ENCODE data around the gene HOXB9. TPM values are rescaled to one million over a fixed set of nuclear protein-coding genes. Genes with fewer than 3 reads are reported as not detected.
A peak's percentile ranks its signal among the peaks of the same experiment; 100 is the strongest.

HOXB9 gene
- total and polyA plus RNA-seq, 11 donors, result not detected

DNA sequence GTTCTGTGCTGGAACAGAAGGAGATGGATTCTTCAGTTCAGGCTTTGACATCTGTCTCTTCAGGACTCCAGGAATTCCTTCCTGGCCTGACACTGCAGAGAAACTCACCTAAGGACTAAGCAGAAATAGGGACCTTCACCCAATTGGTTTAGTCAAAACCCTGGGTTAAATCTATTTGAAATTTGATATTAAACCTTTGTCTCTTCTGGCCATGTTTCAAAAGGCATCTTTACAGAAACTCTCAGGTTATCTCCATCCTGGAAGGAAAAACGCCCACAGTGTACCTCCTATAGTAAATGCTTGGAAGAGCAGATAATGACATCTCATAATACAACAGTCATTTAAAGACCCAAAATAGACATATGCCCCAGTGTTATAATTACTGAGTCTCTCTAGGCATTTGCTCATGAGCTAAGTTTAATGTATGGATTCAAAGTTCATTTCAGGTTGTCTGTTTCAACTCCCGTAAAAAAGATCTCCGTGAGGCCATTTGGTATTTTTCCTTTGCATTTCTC is 42.4 kb downstream of the HOXB9 start:
- DNase-seq (no peak), ATAC-seq (no peak)
- TF ChIP-seq, protein P1, sequence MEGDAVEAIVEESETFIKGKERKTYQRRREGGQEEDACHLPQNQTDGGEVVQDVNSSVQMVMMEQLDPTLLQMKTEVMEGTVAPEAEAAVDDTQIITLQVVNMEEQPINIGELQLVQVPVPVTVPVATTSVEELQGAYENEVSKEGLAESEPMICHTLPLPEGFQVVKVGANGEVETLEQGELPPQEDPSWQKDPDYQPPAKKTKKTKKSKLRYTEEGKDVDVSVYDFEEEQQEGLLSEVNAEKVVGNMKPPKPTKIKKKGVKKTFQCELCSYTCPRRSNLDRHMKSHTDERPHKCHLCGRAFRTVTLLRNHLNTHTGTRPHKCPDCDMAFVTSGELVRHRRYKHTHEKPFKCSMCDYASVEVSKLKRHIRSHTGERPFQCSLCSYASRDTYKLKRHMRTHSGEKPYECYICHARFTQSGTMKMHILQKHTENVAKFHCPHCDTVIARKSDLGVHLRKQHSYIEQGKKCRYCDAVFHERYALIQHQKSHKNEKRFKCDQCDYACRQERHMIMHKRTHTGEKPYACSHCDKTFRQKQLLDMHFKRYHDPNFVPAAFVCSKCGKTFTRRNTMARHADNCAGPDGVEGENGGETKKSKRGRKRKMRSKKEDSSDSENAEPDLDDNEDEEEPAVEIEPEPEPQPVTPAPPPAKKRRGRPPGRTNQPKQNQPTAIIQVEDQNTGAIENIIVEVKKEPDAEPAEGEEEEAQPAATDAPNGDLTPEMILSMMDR (IDR thresholded peaks at IDR 0.05), result no peak
- TF ChIP-seq POLR2A (IDR thresholded peaks at IDR 0.05), result no peak
- Histone ChIP-seq H3K9me3 (no peaks in the 10 kb centered on the region), H3K27me3 (peaks cover 61 to 100% (median 96%) of the 10 kb centered on the region in 9 donors), H3K27ac (peak overlapping the region in 1 of 12 donors; percentile 97), H3K4me3 (no peak overlapping the region), H3K4me1 (peaks cover 0 to 48% (median 15%) of the 10 kb centered on the region in 12 donors), H3K36me3 (no peaks in the 10 kb centered on the region)
- 47 to 68% (median 54%) methylated on average over 3 of the region's 3 CpGs for WGBS, 4 donors
- intact Hi-C loops (cut with DNase I), result no loop called here

DNA sequence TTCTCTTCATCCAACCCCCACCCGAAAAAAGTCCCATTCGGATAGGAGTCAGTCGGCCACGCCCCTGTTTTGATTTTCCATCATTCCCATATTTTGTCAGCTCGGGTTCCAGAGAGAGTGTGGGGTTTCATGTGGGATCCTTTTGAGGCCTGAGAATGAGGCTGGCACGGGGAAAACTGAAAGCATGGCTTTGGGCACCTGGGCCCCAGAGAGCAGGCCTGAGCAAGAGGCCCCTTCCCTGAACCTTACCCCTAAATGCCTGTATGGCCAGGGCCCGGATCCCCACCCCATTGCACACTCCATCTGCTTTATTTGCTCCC is 43.4 kb downstream of the HOXB9 start:
- intact Hi-C loops (cut with DNase I), result no loop called here
- WGBS, 4 donors, result 34 to 40% (median 36%) methylated on average over 7 of the region's 7 CpGs
- peaks cover 0 to 49% (median 16%) of the 10 kb centered on the region in 12 donors for H3K4me1 ChIP-seq

DNA sequence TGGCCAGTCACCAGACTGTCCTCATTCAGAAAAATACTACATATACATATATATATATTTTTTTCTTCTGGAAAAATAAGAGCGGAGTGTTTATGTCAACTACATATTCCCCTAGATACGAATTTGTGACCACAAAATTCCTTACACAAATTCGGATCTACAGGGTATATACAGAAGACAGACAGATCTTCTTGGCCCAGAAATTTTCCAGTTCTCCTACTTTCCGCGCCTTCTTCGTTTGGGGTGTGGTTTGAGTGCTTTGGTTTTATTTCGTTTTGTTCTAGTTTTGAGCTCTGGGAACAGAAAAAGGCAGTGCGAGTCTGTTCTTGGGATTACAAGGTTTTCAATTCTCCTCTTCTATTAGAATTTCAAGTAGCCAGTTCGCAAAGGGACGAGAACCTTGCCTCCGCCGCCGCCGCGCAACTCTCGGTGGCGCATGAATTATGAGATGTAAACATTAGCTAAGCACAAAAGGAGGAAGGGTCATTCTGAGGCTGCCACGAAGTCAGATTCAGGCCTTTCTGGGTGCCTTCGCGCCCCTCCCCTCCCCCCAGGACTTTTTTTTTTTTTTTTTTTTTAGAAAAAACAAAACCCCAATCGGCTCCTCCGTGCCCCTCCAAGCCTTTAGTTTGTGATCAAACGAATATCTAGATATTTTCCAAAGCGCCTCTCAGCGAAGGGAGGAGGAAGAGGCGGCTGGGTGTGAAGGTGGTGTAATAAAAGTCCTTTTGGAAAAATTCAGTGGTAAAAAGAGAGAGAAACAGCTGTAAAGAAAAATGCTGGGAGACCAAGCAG is 46.2 kb downstream of the HOXB9 start:
- ATAC-seq (no peak), DNase-seq (no peak)
- Histone ChIP-seq H3K36me3 (no peaks in the 10 kb centered on the region), H3K27me3 (peaks cover 66 to 100% (median 96%) of the 10 kb centered on the region in 9 donors), H3K27ac (peak overlapping the region in 6 of 12 donors; percentile 27 to 97 (median 62)), H3K4me3 (peak overlapping the region in 1 of 12 donors; percentile 61), H3K9me3 (no peaks in the 10 kb centered on the region), H3K4me1 (peaks cover 0 to 41% (median 7%) of the 10 kb centered on the region in 12 donors)
- 13 to 42% (median 32%) methylated on average over 26 of the region's 26 CpGs for WGBS, 4 donors
- intact Hi-C loops (cut with DNase I), result loop anchor here in 3 of 10 donors (2.0 to 5.0 kb wide), 2 partner anchors 15 to 38 kb away; no protein-coding TSS in a partner anchor
- TF ChIP-seq, protein P1 (IDR thresholded peaks at IDR 0.05), result no peak

More for the DNA sequence above, 43.4 kb downstream of the HOXB9 start:
- ATAC-seq (no peak), DNase-seq (no peak)
- Histone ChIP-seq H3K36me3 (no peaks in the 10 kb centered on the region), H3K27me3 (peaks cover 65 to 100% (median 95%) of the 10 kb centered on the region in 9 donors), H3K27ac (peak overlapping the region in 8 of 12 donors; percentile 54 to 97 (median 74)), H3K9me3 (no peaks in the 10 kb centered on the region), H3K4me3 (peak overlapping the region in 2 of 12 donors; percentile 51)
- no peak for TF ChIP-seq POLR2A (IDR thresholded peaks at IDR 0.05)
- TF ChIP-seq, protein P1 (IDR thresholded peaks at IDR 0.05), result no peak

DNA sequence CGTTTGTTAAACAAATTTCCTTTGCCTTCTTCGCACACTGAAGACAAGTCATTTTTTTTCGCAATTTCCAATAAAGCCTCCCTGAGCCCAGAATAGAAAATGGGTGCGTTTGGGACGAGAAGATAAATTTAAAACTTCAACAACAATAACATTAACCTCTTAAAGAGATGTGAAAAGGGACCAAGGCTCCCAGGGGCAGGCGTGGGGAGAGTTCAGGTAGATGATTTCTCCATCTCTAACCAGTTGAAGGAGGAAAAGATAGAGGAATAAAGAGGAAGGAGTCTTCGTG is 46.7 kb downstream of the HOXB9 start:
- no peak for ATAC-seq
- Histone ChIP-seq H3K9me3 (no peaks in the 10 kb centered on the region), H3K4me1 (peaks cover 0 to 39% (median 5%) of the 10 kb centered on the region in 12 donors), H3K36me3 (no peaks in the 10 kb centered on the region), H3K27me3 (peaks cover 69 to 100% (median 96%) of the 10 kb centered on the region in 9 donors), H3K27ac (peak overlapping the region in 6 of 12 donors; percentile 27 to 97 (median 62)), H3K4me3 (peak overlapping the region in 5 of 12 donors; percentile 19 to 61 (median 52))
- intact Hi-C loops (cut with DNase I), result loop anchor here in 3 of 10 donors (2.0 to 5.0 kb wide), 2 partner anchors 15 to 37 kb away; no protein-coding TSS in a partner anchor
- TF ChIP-seq POLR2A (IDR thresholded peaks at IDR 0.05), result no peak
- no peak for DNase-seq
- 15 to 27% (median 17%) methylated on average over 7 of the region's 7 CpGs for WGBS, 4 donors
